SKM-1 treated with dmso at 0.1 percent for 144 hours (cell line): ENCODE measurements around the gene RBM26.
A peak's percentile ranks its signal among the peaks of the same experiment; 100 is the strongest.

Experiments used
- DNase-seq: peaks from one replicate; lab custom pipeline; 2025; ENCODE audit not compliant: unreplicated experiment; lab: John Stamatoyannopoulos, UW

The RBM26 gene

GRCh38 chr13:79340490-79340889 lies 65.6 kb downstream of the RBM26 start:
- no peak for DNase-seq

GRCh38 chr13:79338343-79338742 lies 67.7 kb downstream of the RBM26 start:
- no peak for DNase-seq

GRCh38 chr13:79336966-79337365 lies 69.1 kb downstream of the RBM26 start:
- DNase-seq = no peak

- DNase-seq = no peak
These were observed 77.5 kb downstream of the RBM26 start for GRCh38 chr13:79328510-79328909.

- no peak for DNase-seq
These were observed 85.6 kb downstream of the RBM26 start for GRCh38 chr13:79320433-79320832.

- no peak for DNase-seq
These were observed 87.4 kb downstream of the RBM26 start for GRCh38 chr13:79318664-79319063.

- DNase-seq = no peak
These were observed 88.2 kb downstream of the RBM26 start for GRCh38 chr13:79317856-79318255.

GRCh38 chr13:79314652-79315051 lies 91.4 kb downstream of the RBM26 start:
- no peak for DNase-seq

- DNase-seq = no peak
These were observed 93.7 kb downstream of the RBM26 start for GRCh38 chr13:79312340-79312855.

GRCh38 chr13:79311386-79311785 lies 94.7 kb downstream of the RBM26 start:
- no peak for DNase-seq

- DNase-seq = no peak
These were observed 96.4 kb downstream of the RBM26 start for GRCh38 chr13:79309690-79310089.

GRCh38 chr13:79307866-79308298 lies 98.2 kb downstream of the RBM26 start:
- DNase-seq = no peak

- no peak for DNase-seq
These were observed 98.6 kb downstream of the RBM26 start for GRCh38 chr13:79307433-79307861.

- DNase-seq = no peak
These were observed 99.4 kb downstream of the RBM26 start for GRCh38 chr13:79306650-79307049.

- no peak for DNase-seq
These were observed 108.9 kb downstream of the RBM26 start for GRCh38 chr13:79297128-79297527.

GRCh38 chr13:79295906-79296706 lies 109.9 kb downstream of the RBM26 start:
- no peak for DNase-seq

GRCh38 chr13:79290595-79291244 lies 115.3 kb downstream of the RBM26 start:
- DNase-seq = no peak

GRCh38 chr13:79289571-79289970 lies 116.5 kb downstream of the RBM26 start:
- DNase-seq = peak; percentile 84

- no peak for DNase-seq
These were observed 117.9 kb downstream of the RBM26 start for GRCh38 chr13:79287939-79288795.

- DNase-seq = no peak
These were observed 120.9 kb downstream of the RBM26 start for GRCh38 chr13:79285159-79285558.

GRCh38 chr13:79283742-79284141 lies 122.3 kb downstream of the RBM26 start:
- DNase-seq = no peak
